ENCODE measurements around the gene EFTUD2. TPM values are rescaled to one million over a fixed set of nuclear protein-coding genes. Genes with fewer than 3 reads are reported as not detected.

The EFTUD2 gene
- total and polyA plus RNA-seq, 9 of the 15 experiments (the other 6 are each of a cell fraction or from before 2014, with no cell fraction given) = 65.8 to 362 (median 218) TPM

DNA sequence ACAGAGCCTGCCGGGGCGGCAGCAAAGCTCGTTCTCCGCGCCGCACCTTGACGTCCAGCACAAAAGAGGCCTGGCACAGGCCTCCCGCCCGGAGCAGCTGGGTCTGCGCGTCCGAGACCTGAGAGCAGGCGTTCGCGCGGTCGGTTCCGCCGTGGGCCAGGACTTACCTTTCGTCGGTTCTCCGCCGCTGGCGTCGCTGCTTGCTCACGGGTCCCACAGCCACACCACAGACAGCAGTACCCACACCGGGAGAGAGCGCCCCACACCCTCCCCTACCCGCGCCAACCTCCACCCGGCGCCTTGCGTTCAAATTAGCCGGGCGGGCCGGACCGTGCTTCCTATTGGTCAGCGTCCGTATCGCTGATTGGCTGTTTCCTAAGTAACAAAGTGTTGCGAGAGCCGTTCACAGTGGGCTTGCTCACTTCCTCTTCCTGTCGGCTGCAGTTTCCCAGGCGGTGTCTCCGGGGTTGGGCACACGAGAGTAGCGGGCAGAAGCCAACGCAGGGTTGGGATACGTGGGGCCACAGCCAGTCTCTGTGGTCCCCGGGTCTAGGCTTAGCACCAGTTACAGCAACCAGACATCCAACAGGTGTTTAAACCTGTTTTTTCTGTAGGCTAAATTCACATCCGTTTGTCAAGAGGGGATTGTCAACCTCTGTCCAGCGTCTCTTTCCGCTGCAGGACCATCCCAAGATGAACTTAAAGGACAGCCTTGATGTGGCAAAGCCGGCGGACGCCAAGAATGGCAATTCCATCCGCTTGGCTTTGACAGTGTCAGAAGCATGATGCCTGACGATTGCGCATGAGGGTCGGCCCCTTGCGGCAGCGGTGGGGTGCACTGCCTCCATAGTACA is 48.4 kb upstream of the EFTUD2 start, which contains the start of gene KIF18B (continued):
- TF ChIP-seq, protein P1, sequence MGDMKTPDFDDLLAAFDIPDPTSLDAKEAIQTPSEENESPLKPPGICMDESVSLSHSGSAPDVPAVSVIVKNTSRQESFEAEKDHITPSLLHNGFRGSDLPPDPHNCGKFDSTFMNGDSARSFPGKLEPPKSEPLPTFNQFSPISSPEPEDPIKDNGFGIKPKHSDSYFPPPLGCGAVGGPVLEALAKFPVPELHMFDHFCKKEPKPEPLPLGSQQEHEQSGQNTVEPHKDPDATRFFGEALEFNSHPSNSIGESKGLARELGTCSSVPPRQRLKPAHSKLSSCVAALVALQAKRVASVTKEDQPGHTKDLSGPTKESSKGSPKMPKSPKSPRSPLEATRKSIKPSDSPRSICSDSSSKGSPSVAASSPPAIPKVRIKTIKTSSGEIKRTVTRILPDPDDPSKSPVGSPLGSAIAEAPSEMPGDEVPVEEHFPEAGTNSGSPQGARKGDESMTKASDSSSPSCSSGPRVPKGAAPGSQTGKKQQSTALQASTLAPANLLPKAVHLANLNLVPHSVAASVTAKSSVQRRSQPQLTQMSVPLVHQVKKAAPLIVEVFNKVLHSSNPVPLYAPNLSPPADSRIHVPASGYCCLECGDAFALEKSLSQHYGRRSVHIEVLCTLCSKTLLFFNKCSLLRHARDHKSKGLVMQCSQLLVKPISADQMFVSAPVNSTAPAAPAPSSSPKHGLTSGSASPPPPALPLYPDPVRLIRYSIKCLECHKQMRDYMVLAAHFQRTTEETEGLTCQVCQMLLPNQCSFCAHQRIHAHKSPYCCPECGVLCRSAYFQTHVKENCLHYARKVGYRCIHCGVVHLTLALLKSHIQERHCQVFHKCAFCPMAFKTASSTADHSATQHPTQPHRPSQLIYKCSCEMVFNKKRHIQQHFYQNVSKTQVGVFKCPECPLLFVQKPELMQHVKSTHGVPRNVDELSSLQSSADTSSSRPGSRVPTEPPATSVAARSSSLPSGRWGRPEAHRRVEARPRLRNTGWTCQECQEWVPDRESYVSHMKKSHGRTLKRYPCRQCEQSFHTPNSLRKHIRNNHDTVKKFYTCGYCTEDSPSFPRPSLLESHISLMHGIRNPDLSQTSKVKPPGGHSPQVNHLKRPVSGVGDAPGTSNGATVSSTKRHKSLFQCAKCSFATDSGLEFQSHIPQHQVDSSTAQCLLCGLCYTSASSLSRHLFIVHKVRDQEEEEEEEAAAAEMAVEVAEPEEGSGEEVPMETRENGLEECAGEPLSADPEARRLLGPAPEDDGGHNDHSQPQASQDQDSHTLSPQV (IDR thresholded peaks at IDR 0.05) = peak; percentile 73
- TF ChIP-seq FOXJ2 (tag; IDR thresholded peaks at IDR 0.05) = no peak
- TF ChIP-seq, protein P2, sequence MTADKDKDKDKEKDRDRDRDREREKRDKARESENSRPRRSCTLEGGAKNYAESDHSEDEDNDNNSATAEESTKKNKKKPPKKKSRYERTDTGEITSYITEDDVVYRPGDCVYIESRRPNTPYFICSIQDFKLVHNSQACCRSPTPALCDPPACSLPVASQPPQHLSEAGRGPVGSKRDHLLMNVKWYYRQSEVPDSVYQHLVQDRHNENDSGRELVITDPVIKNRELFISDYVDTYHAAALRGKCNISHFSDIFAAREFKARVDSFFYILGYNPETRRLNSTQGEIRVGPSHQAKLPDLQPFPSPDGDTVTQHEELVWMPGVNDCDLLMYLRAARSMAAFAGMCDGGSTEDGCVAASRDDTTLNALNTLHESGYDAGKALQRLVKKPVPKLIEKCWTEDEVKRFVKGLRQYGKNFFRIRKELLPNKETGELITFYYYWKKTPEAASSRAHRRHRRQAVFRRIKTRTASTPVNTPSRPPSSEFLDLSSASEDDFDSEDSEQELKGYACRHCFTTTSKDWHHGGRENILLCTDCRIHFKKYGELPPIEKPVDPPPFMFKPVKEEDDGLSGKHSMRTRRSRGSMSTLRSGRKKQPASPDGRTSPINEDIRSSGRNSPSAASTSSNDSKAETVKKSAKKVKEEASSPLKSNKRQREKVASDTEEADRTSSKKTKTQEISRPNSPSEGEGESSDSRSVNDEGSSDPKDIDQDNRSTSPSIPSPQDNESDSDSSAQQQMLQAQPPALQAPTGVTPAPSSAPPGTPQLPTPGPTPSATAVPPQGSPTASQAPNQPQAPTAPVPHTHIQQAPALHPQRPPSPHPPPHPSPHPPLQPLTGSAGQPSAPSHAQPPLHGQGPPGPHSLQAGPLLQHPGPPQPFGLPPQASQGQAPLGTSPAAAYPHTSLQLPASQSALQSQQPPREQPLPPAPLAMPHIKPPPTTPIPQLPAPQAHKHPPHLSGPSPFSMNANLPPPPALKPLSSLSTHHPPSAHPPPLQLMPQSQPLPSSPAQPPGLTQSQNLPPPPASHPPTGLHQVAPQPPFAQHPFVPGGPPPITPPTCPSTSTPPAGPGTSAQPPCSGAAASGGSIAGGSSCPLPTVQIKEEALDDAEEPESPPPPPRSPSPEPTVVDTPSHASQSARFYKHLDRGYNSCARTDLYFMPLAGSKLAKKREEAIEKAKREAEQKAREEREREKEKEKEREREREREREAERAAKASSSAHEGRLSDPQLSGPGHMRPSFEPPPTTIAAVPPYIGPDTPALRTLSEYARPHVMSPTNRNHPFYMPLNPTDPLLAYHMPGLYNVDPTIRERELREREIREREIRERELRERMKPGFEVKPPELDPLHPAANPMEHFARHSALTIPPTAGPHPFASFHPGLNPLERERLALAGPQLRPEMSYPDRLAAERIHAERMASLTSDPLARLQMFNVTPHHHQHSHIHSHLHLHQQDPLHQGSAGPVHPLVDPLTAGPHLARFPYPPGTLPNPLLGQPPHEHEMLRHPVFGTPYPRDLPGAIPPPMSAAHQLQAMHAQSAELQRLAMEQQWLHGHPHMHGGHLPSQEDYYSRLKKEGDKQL (CRISPR knock-in tag; IDR thresholded peaks at IDR 0.05; ENCODE audit: borderline replicate concordance) = 0 out of 2 replicates have a peak, but pooled peaks have one; percentile 14
- no peak for TF ChIP-seq MCM3 (IDR thresholded peaks at IDR 0.05)
- 0 out of 4 replicates have a peak, but pooled peaks of 1 of the 2 experiments have one; percentile 40 for TF ChIP-seq TRIM24 (IDR thresholded peaks at IDR 0.05)
- TF ChIP-seq XRCC5 (IDR thresholded peaks at IDR 0.05; ENCODE audit: low read depth, low read length) = no peak; the same call in 1 of the 2 replicates
- no peak for TF ChIP-seq CHD4 (IDR thresholded peaks at IDR 0.05; ENCODE audit: insufficient read depth, insufficient replicate concordance, low read depth, low read length, poor library complexity, severe bottlenecking)
- TF ChIP-seq STAT5B (CRISPR knock-in tag; IDR thresholded peaks at IDR 0.05) = no peak
- no peak for TF ChIP-seq GTF2A2 (tag; IDR thresholded peaks at IDR 0.05)
- TF ChIP-seq TRIM28 (IDR thresholded peaks at IDR 0.05) = no peak
- no peak for TF ChIP-seq ADNP (tag; IDR thresholded peaks at IDR 0.05)
- peak; percentile 70; the same call in 1 of the 2 replicates for TF ChIP-seq SMAD4 (CRISPR knock-in tag; conservative IDR thresholded peaks at IDR 0.05)
- no peak for TF ChIP-seq PRPF4 (IDR thresholded peaks at IDR 0.05; ENCODE audit: insufficient read depth, low read depth, low read length, poor library complexity, severe bottlenecking)
- peak; percentile 64; the same call in 1 of the 2 replicates for TF ChIP-seq HDAC2 (IDR thresholded peaks at IDR 0.05)
- TF ChIP-seq MTF1 (CRISPR knock-in tag; IDR thresholded peaks at IDR 0.05; ENCODE audit: borderline replicate concordance) = no peak
- no peak for TF ChIP-seq COPS2 (conservative IDR thresholded peaks at IDR 0.05)
- TF ChIP-seq NCOA2 (IDR thresholded peaks at IDR 0.05; ENCODE audit: partially characterized antibody in 2 of 2) = no peak
- TF ChIP-seq CBFB (CRISPR knock-in tag; IDR thresholded peaks at IDR 0.05) = no peak
- 0 out of 2 replicates have a peak, but pooled peaks have one; percentile 27 for TF ChIP-seq ZNF57 (CRISPR knock-in tag; IDR thresholded peaks at IDR 0.05)

Measured in K562 (cell line).